SK-N-SH treated with all-trans-retinoic acid at 6 μM for 48 hours (cell line): Measurements from ENCODE around the gene ADCYAP1R1.

Experiments used
- ATAC-seq: fragments of 200-7000 bp; cut with Tn5 transposase; 3 replicates; pipeline ENCODE4 v1.9.1; 2020; ENCODE audit warnings: mild to moderate bottlenecking, moderate library complexity
- ARNTL ChIP-seq: fragments of 450-650 bp; formaldehyde crosslinking; IDR thresholded peaks from 2 replicates; pipeline ENCODE4 v1.5.0; 2020; ENCODE audit warnings: low read depth, mild to moderate bottlenecking, moderate library complexity, borderline replicate concordance
- BACH2 ChIP-seq: fragments of 250-450 bp; sonication (Bioruptor Pico); IDR thresholded peaks from 2 replicates; pipeline ENCODE4 v1.9.0; 2021; ENCODE audit warnings: mild to moderate bottlenecking, borderline replicate concordance
- CSDC2 ChIP-seq: fragments of 250-450 bp; sonication (Bioruptor Pico); IDR thresholded peaks from 2 replicates; pipeline ENCODE4 v1.5.0; 2020; ENCODE audit warnings: mild to moderate bottlenecking, moderate library complexity
- ESRRG ChIP-seq: fragments of 250-450 bp; sonication (Bioruptor Pico); IDR thresholded peaks from 2 replicates; pipeline ENCODE4 v1.6.1; 2021; ENCODE audit warnings: mild to moderate bottlenecking
- GLIS3 ChIP-seq: fragments of 250-450 bp; sonication (Bioruptor Pico); IDR thresholded peaks from 2 replicates; pipeline ENCODE4 v1.5.0; 2020; ENCODE audit warnings: mild to moderate bottlenecking, moderate library complexity
- ISL1 ChIP-seq: fragments of 250-450 bp; sonication (Bioruptor Pico); IDR thresholded peaks from 2 replicates; pipeline ENCODE4 v2.1.2; 2022; ENCODE audit warnings: mild to moderate bottlenecking, moderate library complexity
- PPARA ChIP-seq: fragments of 250-450 bp; sonication (Bioruptor Pico); IDR thresholded peaks from 2 replicates; pipeline ENCODE4 v1.5.0; 2020; ENCODE audit warnings: mild to moderate bottlenecking, borderline replicate concordance
- RARB ChIP-seq: fragments of 250-450 bp; sonication (Bioruptor Pico); IDR thresholded peaks from 2 replicates; pipeline ENCODE4 v1.8.0; 2021; ENCODE audit warnings: mild to moderate bottlenecking, moderate library complexity
- TCF4 ChIP-seq: fragments of 250-450 bp; sonication (Bioruptor Pico); IDR thresholded peaks from 2 replicates; pipeline ENCODE4 v1.8.0; 2021; ENCODE audit warnings: mild to moderate bottlenecking, moderate library complexity, borderline replicate concordance
- TOX ChIP-seq: fragments of 250-450 bp; sonication (Bioruptor Pico); IDR thresholded peaks from 2 replicates; pipeline ENCODE4 v1.8.0; 2021; ENCODE audit warnings: mild to moderate bottlenecking, moderate library complexity, borderline replicate concordance
- ZC3H10 ChIP-seq: fragments of 250-450 bp; sonication (Bioruptor Pico); IDR thresholded peaks from 2 replicates; pipeline ENCODE4 v1.5.1; 2021; ENCODE audit warnings: mild to moderate bottlenecking, moderate library complexity
- ZFP3 ChIP-seq: fragments of 250-450 bp; sonication (Bioruptor Pico); IDR thresholded peaks from 2 replicates; pipeline ENCODE4 v1.5.0; 2020; ENCODE audit warnings: mild to moderate bottlenecking, moderate library complexity
- ZFP30 ChIP-seq: fragments of 450-650 bp; formaldehyde crosslinking; IDR thresholded peaks from 2 replicates; pipeline ENCODE4 v1.5.0; 2022; ENCODE audit warnings: mild to moderate bottlenecking, moderate library complexity
- ZNF565 ChIP-seq: fragments of 450-650 bp; formaldehyde crosslinking; conservative IDR thresholded peaks from 2 replicates; pipeline ENCODE4 v1.5.0; 2020; ENCODE audit warnings: low read depth, mild to moderate bottlenecking, moderate library complexity
- ZNF70 ChIP-seq: fragments of 450-650 bp; formaldehyde crosslinking; IDR thresholded peaks from 2 replicates; pipeline ENCODE4 v1.5.0; 2020; ENCODE audit warnings: mild to moderate bottlenecking, moderate library complexity
- TF ChIP-seq, protein P1 (sequence below): fragments of 250-450 bp; sonication (Bioruptor Pico); IDR thresholded peaks from 2 replicates; pipeline ENCODE4 v1.5.1; 2021; ENCODE audit warnings: mild to moderate bottlenecking, moderate library complexity
- TF ChIP-seq, protein P2 (sequence below): fragments of 250-450 bp; sonication (Bioruptor Pico); IDR thresholded peaks from 2 replicates; pipeline ENCODE4 v1.5.1; 2020; ENCODE audit warnings: low read depth, mild to moderate bottlenecking, moderate library complexity
- TF ChIP-seq, protein P3 (sequence below): fragments of 250-450 bp; sonication (Bioruptor Pico); IDR thresholded peaks from 2 replicates; pipeline ENCODE4 v1.5.0; 2020; ENCODE audit warnings: mild to moderate bottlenecking, moderate library complexity
- TF ChIP-seq, protein P4 (sequence below): fragments of 250-450 bp; sonication (Bioruptor Pico); IDR thresholded peaks from 2 replicates; pipeline ENCODE4 v1.8.0; 2021; ENCODE audit warnings: low read depth, mild to moderate bottlenecking, moderate library complexity, borderline replicate concordance

Gene ADCYAP1R1

DNA sequence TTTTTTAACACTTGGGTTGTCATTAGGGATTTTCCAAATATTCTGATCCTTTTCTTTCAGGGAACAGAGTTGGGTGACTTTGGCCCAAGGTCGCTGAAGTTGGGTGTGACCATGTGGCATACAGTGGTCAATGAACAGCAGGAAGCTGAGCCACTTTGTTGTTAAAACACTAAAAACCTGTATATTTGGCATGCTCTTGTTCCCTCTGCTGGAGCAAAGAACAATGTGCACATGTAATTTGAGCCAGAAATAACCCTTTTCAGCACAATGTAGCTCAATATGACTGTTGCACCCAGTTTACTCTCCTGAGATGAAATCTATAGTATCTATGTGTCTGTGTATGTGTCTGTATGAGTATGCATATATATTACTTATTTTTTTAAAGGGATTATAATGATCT is 74.9 kb downstream of the ADCYAP1R1 start (continued):
- TF ChIP-seq, protein P1, sequence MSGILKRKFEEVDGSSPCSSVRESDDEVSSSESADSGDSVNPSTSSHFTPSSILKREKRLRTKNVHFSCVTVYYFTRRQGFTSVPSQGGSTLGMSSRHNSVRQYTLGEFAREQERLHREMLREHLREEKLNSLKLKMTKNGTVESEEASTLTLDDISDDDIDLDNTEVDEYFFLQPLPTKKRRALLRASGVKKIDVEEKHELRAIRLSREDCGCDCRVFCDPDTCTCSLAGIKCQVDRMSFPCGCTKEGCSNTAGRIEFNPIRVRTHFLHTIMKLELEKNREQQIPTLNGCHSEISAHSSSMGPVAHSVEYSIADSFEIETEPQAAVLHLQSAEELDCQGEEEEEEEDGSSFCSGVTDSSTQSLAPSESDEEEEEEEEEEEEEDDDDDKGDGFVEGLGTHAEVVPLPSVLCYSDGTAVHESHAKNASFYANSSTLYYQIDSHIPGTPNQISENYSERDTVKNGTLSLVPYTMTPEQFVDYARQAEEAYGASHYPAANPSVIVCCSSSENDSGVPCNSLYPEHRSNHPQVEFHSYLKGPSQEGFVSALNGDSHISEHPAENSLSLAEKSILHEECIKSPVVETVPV (CRISPR knock-in tag): no peak
- TF ChIP-seq, all 23 proteins: peak for 0

DNA sequence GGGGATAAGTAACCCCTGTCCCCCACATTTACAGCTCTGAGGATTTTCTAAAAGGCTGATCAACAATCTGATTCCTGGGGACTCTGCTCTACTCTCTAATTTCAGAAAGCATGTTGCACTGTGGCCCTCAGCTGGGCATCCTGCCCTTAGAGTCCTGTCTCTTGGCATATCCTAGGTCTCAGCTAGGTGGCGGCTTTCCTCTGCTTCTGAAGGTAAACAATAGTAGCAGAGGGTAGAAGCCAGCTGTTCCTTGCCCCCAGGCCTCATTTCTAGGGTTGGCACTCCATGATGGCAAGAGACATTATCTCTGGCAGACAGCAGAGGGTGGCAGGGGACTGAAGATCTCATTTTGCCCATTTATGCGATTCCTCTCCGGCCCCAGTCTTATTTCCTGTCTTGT is 77.0 kb downstream of the ADCYAP1R1 start:
- TF ChIP-seq, protein P1 (CRISPR knock-in tag): no peak
- TF ChIP-seq ZFP30 (CRISPR knock-in tag): no peak
- TF ChIP-seq, protein P2, sequence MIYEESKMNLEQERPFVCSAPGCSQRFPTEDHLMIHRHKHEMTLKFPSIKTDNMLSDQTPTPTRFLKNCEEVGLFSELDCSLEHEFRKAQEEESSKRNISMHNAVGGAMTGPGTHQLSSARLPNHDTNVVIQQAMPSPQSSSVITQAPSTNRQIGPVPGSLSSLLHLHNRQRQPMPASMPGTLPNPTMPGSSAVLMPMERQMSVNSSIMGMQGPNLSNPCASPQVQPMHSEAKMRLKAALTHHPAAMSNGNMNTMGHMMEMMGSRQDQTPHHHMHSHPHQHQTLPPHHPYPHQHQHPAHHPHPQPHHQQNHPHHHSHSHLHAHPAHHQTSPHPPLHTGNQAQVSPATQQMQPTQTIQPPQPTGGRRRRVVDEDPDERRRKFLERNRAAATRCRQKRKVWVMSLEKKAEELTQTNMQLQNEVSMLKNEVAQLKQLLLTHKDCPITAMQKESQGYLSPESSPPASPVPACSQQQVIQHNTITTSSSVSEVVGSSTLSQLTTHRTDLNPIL (CRISPR knock-in tag): no peak
- no peak for TF ChIP-seq ZFP3 (CRISPR knock-in tag)
- TF ChIP-seq TOX (CRISPR knock-in tag): no peak
- no peak for TF ChIP-seq GLIS3 (CRISPR knock-in tag)
- no peak for TF ChIP-seq ARNTL
- TF ChIP-seq, protein P3, sequence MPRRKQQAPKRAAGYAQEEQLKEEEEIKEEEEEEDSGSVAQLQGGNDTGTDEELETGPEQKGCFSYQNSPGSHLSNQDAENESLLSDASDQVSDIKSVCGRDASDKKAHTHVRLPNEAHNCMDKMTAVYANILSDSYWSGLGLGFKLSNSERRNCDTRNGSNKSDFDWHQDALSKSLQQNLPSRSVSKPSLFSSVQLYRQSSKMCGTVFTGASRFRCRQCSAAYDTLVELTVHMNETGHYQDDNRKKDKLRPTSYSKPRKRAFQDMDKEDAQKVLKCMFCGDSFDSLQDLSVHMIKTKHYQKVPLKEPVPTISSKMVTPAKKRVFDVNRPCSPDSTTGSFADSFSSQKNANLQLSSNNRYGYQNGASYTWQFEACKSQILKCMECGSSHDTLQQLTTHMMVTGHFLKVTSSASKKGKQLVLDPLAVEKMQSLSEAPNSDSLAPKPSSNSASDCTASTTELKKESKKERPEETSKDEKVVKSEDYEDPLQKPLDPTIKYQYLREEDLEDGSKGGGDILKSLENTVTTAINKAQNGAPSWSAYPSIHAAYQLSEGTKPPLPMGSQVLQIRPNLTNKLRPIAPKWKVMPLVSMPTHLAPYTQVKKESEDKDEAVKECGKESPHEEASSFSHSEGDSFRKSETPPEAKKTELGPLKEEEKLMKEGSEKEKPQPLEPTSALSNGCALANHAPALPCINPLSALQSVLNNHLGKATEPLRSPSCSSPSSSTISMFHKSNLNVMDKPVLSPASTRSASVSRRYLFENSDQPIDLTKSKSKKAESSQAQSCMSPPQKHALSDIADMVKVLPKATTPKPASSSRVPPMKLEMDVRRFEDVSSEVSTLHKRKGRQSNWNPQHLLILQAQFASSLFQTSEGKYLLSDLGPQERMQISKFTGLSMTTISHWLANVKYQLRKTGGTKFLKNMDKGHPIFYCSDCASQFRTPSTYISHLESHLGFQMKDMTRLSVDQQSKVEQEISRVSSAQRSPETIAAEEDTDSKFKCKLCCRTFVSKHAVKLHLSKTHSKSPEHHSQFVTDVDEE (CRISPR knock-in tag): no peak
- TF ChIP-seq ZC3H10 (CRISPR knock-in tag): no peak
- TF ChIP-seq TCF4 (CRISPR knock-in tag): no peak
- TF ChIP-seq RARB (CRISPR knock-in tag): no peak
- no peak for TF ChIP-seq ESRRG (CRISPR knock-in tag)
- peak; percentile 53; the same call in 2 of the 3 replicates for ATAC-seq

DNA sequence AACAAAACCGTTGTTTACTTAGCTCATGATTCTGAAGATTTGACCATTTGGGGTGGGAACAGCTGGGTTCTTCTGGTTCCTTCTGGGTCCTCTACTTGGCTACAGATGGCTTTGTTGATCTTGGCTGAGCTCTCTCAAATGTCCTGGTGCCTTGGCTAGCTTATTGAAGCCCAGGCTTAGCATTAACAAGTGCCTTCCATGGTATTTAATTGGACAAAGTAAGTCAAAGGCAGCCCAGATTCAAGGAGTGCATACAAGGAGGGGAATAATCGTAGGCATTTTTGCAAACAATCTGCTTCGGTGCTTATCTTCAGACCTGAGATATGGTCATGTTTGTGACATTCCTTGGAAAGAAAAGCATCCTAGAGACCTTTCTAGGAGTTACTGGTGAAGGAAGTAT is 81.4 kb downstream of the ADCYAP1R1 start:
- TF ChIP-seq TCF4 (CRISPR knock-in tag) (no peak), ZFP3 (CRISPR knock-in tag) (no peak), CSDC2 (CRISPR knock-in tag) (no peak), ZC3H10 (CRISPR knock-in tag) (no peak), RARB (CRISPR knock-in tag) (no peak), GLIS3 (CRISPR knock-in tag) (no peak), PPARA (CRISPR knock-in tag) (no peak), ARNTL (no peak), ZNF565 (CRISPR knock-in tag) (no peak), BACH2 (CRISPR knock-in tag) (no peak), TOX (CRISPR knock-in tag) (no peak), ISL1 (CRISPR knock-in tag) (no peak), ZNF70 (CRISPR knock-in tag) (no peak), ZFP30 (CRISPR knock-in tag) (no peak), ESRRG (CRISPR knock-in tag) (no peak)
- TF ChIP-seq, protein P4, sequence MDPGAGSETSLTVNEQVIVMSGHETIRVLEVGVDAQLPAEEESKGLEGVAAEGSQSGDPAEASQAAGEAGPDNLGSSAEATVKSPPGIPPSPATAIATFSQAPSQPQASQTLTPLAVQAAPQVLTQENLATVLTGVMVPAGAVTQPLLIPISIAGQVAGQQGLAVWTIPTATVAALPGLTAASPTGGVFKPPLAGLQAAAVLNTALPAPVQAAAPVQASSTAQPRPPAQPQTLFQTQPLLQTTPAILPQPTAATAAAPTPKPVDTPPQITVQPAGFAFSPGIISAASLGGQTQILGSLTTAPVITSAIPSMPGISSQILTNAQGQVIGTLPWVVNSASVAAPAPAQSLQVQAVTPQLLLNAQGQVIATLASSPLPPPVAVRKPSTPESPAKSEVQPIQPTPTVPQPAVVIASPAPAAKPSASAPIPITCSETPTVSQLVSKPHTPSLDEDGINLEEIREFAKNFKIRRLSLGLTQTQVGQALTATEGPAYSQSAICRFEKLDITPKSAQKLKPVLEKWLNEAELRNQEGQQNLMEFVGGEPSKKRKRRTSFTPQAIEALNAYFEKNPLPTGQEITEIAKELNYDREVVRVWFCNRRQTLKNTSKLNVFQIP (CRISPR knock-in tag): no peak
- TF ChIP-seq, protein P3 (CRISPR knock-in tag): no peak
- TF ChIP-seq, protein P2 (CRISPR knock-in tag): no peak
- TF ChIP-seq, protein P1 (CRISPR knock-in tag): no peak
- ATAC-seq: no peak
